Activated CD8-positive, alpha-beta memory T cell treated with anti-CD3 and anti-CD28 coated beads, Interleukin-2, amount 50 U/mL, for 1 hour (primary cell): ENCODE data around the gene IGDCC3.
"Not testable (repeated sequence)": the region's sequence is repeated elsewhere in the genome, so short reads cannot be mapped to it uniquely, and the experiment has no call there.

ENCODE experiments used
- DNase-seq: peaks from one replicate; pipeline ENCODE4 v3.0.0-alpha.2; 2020; ENCODE audit errors: extremely low read depth

Gene IGDCC3

GRCh38 chr15:65370885-65371284, 6.9 kb downstream of the IGDCC3 start:
- DNase-seq = no peak

- DNase-seq = no peak
Observed at GRCh38 chr15:65369651-65370050, 8.2 kb downstream of the IGDCC3 start.

- no peak for DNase-seq
Observed at GRCh38 chr15:65369212-65369547, 8.6 kb downstream of the IGDCC3 start.

DNA sequence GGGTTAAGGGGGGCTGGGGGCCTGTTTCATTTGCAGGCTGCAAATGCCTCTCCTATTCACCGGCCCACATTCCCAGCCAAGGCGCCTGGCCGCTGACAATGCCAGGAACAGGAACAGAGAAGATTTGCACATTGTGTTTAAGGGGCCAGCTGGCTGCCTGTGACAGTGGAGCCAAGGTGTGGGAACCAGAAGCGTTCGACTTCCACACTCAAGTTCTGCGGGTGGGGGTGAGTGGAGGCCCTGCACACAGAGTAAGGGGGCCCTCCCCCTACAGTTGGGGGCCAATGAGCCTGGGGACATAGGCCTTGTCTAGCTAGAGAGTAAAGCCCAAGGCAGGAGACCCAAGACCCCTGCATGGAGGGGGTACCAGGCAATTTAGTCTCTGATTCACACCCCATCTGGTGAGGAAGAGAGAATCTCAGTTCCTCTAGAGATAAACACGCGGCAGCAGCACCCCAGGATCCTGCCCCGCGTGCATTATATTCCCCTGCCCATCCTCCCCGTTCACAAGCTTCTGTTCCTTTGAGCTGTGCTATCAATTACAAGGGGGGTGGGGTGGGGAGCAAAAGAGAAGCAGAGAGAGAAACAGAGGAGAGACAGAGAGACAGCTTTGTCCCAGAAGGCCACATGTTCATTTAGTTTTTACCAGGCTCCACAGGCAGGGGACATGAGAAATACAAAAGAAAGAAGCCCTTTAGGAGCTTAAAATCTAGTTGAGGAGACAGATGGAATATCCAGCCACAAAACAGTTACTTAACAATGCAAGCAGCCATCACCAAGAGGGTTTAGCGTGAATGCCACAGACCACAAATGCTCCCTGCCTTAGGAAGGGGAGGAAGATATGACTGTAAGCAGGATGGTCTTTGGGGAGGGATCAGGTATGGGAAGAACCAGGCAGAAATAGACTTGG, 9.2 kb downstream of the IGDCC3 start:
- no peak for DNase-seq

GRCh38 chr15:65366122-65366892, 11.5 kb downstream of the IGDCC3 start:
- no peak for DNase-seq

- no peak for DNase-seq
Observed at GRCh38 chr15:65365229-65365628, 12.6 kb downstream of the IGDCC3 start.

- no peak for DNase-seq
Observed at GRCh38 chr15:65363766-65364165, 14.0 kb downstream of the IGDCC3 start.

- no peak for DNase-seq
Observed at GRCh38 chr15:65363306-65363705, 14.5 kb downstream of the IGDCC3 start.

DNA sequence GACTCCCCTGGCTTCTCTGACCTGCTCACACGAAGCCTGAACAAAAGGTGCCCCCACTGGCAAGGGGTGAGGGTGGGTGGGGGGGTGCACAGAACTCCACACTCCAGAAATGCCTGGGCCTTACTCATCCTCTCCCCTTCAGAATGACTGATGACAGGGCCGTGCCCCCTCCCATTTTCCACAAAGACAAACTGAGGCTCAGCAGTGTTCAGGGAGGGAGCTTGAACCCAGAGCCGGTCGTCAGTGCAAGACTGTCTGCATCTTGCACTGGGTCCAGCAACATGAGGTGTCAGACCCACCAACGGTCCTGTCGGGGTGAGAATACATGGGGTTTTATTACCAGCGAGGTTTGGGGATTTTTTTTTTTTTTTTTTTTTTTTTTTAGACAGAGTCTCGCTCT, 15.3 kb downstream of the IGDCC3 start:
- DNase-seq = no peak

GRCh38 chr15:65361708-65362459, 15.9 kb downstream of the IGDCC3 start:
- DNase-seq = no peak

DNA sequence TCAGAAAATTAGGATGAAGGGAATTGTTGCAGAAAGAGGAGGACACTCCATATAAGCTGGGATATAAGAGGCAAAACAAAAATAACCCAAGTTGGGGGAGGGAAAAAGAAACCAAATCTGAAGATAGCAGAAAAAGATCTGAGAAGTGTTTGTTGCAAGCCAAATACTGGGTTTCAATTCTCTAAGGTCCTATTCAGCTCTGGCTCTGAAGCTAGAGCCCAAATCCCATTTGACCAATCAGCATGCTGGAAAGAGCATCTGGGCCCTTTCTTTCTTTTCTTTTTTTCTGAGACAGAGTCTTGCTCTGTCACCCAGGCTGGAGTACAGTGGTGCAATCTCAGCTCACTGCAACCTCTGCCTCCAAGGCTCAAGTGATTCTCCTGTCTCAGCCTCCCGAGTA, 17.3 kb downstream of the IGDCC3 start:
- DNase-seq = no peak

GRCh38 chr15:65355988-65356353, 21.8 kb downstream of the IGDCC3 start:
- no peak for DNase-seq

GRCh38 chr15:65355173-65355987, 22.4 kb downstream of the IGDCC3 start:
- DNase-seq = no peak

GRCh38 chr15:65354835-65355172, 23.0 kb downstream of the IGDCC3 start:
- no peak for DNase-seq

- DNase-seq = not testable (repeated sequence)
Observed at GRCh38 chr15:65351972-65352371, 25.8 kb downstream of the IGDCC3 start.

DNA sequence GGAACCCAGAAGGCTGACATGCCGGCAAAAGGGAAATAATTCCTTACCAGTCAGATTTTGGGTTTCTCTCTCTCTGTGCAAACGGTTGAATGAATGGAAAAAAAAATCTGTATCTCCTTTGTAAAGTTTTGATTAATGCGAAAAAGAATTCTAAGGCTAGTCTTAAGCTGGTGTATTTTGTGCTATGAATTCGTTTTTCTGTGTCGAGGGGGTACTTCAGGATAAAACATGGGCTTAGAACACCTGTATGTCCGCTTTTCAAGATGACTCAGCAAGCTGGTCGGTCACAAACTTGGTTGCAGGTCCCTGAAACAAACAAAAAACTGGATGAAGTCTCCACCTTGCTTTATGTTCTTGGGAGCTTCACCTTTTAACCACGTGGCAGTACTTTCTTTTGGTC, 28.5 kb downstream of the IGDCC3 start:
- DNase-seq = no peak

GRCh38 chr15:65347756-65348155, 30.0 kb downstream of the IGDCC3 start:
- not testable (repeated sequence) for DNase-seq

DNA sequence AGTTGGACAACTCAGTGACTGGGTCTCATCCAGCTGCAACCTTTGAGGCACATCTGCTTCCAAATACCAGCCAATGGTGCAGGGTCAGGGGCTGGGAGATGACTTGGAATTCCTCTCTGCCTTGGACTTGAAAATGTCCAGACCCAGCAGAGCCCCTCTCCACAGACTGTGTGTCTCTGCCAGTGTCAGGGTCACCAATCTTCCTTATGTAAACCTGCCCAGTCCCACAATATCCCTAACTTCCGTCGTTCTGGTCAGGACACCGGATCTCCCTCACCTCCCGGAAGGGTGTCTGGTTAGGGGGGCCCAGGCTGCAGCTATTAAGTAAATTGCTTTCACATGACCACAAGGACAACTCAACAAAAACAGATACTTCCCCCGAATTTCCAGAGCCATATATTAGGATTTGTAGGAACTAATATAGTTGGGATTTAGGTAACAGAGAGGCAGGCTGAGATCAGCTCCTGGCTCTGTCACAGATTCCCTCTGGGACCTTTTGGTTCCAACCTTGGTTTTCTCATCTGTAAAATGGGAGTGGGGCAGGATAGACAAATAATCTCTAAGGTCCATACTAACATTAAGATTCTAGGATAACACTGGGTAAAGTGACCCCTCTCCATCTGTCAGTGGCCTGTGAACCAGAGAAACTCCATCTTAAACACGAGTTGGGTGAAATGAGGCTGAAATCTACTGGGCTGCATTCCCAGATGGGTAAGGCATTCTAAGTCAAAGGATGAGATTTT, 30.8 kb downstream of the IGDCC3 start:
- DNase-seq = no peak

- no peak for DNase-seq
Observed at GRCh38 chr15:65344914-65345275, 32.9 kb downstream of the IGDCC3 start.

DNA sequence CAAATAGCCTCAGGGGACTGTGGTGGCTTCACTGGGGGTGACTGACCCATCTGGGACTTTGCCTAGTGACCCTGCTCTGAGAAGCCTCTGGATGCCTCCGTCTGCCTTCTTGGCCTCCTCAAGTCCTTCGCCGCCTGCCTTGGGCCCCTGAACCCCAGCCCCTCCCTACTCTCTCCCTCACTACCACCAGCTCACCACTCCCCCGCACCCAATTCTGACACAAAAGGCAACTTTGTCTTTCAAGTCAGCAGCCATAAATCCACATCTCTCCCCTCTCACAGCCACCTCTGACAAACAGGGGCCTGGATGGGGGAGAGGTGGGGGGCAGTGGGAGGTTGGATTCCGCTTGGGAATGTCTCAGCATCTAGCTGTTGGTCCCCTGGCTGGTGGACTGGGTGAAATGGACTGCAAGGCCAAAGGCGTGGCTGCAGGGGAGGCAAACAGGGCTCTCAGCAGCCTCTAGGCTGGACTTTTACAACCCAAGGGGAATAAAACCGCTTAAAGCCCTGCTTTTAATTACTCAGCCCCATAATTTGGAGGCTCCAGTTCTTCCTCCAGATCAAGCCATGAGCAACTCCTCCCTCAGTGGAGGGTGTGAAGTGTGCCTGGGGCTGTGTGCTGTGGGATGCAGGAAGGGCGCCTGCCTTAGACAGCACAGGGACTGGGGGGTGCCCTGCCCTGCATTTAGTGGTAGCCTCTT, 33.4 kb downstream of the IGDCC3 start:
- DNase-seq = no peak
